ENCODE data around the gene TAS2R60. TPM values are rescaled to one million over a fixed set of nuclear protein-coding genes. Genes with fewer than 3 reads are reported as not detected.

Gene TAS2R60
- total and polyA plus RNA-seq, 12 donors = 0.42 TPM; not detected in 11

DNA sequence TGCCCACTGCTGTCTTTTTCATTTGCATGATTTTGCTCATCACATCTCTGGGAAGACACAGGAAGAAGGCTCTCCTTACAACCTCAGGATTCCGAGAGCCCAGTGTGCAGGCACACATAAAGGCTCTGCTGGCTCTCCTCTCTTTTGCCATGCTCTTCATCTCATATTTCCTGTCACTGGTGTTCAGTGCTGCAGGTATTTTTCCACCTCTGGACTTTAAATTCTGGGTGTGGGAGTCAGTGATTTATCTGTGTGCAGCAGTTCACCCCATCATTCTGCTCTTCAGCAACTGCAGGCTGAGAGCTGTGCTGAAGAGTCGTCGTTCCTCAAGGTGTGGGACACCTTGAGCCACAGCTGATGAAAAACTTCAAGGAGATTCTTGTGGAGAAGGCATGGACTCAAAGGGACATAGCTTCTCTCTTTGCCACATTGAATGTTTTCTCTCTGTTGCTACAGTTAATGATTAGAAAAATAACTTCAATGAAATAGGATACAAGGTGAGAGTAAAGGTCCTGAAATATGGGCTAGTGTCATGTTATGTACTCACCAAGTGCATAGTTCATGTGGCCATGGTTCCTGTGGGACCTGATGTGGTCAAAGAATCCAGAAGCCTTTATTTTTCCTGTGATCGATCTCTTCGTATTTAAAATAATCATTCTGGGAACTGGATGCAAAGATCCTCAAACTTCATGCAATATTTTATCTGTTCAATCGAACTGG, 970 bp downstream of the TAS2R60 start:
- no peak overlapping the region for H3K4me3 ChIP-seq
- no peaks in the 10 kb centered on the region for H3K9me3 ChIP-seq (replicated peaks in 1 of 3)
- H3K27me3 ChIP-seq = peaks cover 15% of the 10 kb centered on the region
- H3K36me3 ChIP-seq (replicated peaks in 1 of 2) = no peaks in the 10 kb centered on the region
- 83 to 90% (median 84%) methylated on average over 4 to 6 of the region's 6 CpGs for WGBS, 4 donors
- TF ChIP-seq, protein P1, sequence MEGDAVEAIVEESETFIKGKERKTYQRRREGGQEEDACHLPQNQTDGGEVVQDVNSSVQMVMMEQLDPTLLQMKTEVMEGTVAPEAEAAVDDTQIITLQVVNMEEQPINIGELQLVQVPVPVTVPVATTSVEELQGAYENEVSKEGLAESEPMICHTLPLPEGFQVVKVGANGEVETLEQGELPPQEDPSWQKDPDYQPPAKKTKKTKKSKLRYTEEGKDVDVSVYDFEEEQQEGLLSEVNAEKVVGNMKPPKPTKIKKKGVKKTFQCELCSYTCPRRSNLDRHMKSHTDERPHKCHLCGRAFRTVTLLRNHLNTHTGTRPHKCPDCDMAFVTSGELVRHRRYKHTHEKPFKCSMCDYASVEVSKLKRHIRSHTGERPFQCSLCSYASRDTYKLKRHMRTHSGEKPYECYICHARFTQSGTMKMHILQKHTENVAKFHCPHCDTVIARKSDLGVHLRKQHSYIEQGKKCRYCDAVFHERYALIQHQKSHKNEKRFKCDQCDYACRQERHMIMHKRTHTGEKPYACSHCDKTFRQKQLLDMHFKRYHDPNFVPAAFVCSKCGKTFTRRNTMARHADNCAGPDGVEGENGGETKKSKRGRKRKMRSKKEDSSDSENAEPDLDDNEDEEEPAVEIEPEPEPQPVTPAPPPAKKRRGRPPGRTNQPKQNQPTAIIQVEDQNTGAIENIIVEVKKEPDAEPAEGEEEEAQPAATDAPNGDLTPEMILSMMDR (IDR thresholded peaks at IDR 0.05) = no peak
- no peak for TF ChIP-seq POLR2A (IDR thresholded peaks at IDR 0.05)
- no peaks in the 10 kb centered on the region for H3K4me1 ChIP-seq (replicated peaks in 1 of 2)
- DNase-seq = no peak
- intact Hi-C loops (cut with DNase I) = no loop called here
- no peak overlapping the region for H3K27ac ChIP-seq

DNA sequence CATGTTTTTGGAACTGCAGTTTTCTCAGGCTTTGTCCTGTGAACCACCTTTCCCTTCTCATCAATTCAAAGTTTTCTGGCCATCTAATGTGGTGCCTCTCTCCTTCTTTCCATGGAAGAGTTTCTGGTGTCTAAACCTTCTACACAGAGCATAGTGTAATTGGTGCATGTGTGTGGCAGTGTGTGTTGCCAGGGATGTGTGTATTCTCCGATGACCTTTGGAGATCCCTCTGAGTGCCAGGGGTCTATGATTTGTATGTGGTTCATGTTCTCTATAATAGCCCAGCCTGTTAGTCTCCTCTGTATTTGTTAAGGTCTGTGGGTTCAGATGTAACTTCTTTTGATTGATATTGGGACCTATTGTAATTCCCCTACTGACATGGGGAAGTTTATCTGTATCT, 1.5 kb downstream of the TAS2R60 start:
- no peaks in the 10 kb centered on the region for H3K4me1 ChIP-seq (replicated peaks in 1 of 2)
- no peak overlapping the region for H3K27ac ChIP-seq
- H3K4me3 ChIP-seq = no peak overlapping the region
- no peak for TF ChIP-seq POLR2A (IDR thresholded peaks at IDR 0.05)
- TF ChIP-seq, protein P1 (IDR thresholded peaks at IDR 0.05) = no peak
- 79 to 94% (median 87%) methylated on average over 1 of the region's 1 CpG for WGBS, 4 donors
- H3K36me3 ChIP-seq (replicated peaks in 1 of 2) = no peaks in the 10 kb centered on the region
- intact Hi-C loops (cut with DNase I) = no loop called here
- peaks cover 15% of the 10 kb centered on the region for H3K27me3 ChIP-seq
- no peak for DNase-seq
- H3K9me3 ChIP-seq (replicated peaks in 1 of 3) = no peaks in the 10 kb centered on the region

DNA sequence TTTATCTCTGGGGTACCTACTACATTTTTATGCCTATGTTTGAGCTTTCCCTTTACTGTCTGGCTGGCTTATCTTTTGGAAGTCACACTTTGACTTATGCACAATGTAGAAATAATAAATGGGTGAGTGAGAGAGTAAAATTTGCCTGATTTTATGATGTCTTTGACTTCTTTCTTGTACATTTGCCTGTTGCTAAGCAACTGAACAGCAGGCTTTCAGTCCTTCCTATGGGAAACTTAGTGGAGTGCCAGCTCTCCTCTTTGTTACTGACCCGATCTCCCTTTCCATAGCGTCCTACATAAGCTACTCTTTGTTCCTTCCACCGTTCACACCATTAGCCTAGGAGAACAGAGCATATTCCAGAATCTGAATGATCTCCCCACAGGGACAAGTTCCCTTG, 4.2 kb downstream of the TAS2R60 start:
- Histone ChIP-seq H3K4me3 (no peak overlapping the region), H3K36me3 (replicated peaks in 1 of 2) (no peaks in the 10 kb centered on the region), H3K27ac (no peak overlapping the region), H3K9me3 (replicated peaks in 1 of 3) (no peaks in the 10 kb centered on the region), H3K4me1 (replicated peaks in 1 of 2) (no peaks in the 10 kb centered on the region), H3K27me3 (peaks cover 15% of the 10 kb centered on the region)
- TF ChIP-seq, protein P1 (IDR thresholded peaks at IDR 0.05) = no peak
- TF ChIP-seq POLR2A (IDR thresholded peaks at IDR 0.05) = no peak
- intact Hi-C loops (cut with DNase I) = no loop called here
- no peak for DNase-seq
- 50 to 76% (median 65%) methylated on average over 3 of the region's 3 CpGs for WGBS, 4 donors

DNA sequence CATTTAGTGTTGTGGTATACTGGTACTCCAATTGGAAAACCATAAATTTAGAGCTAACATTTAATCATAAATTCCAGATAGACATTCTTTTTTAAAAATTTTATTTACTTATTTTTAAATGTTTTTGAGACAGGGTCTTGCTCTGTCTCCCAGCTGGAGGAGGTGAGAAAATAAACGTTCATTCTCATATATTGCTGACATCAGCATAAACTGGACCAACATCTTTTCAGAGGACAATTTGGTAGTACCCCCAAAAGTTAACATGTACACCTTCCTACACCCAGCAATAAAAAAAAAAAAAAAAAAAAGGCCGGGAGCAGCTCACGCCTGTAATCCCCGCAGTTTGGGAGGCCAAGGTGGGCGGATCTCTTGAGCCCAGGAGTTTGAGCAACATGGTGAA, 5.2 kb downstream of the TAS2R60 start:
- no peak for DNase-seq
- TF ChIP-seq POLR2A (IDR thresholded peaks at IDR 0.05) = no peak
- TF ChIP-seq, protein P1 (IDR thresholded peaks at IDR 0.05) = no peak
- Histone ChIP-seq H3K4me3 (no peak overlapping the region), H3K36me3 (replicated peaks in 1 of 2) (no peaks in the 10 kb centered on the region), H3K9me3 (replicated peaks in 1 of 3) (no peaks in the 10 kb centered on the region), H3K27ac (no peak overlapping the region), H3K4me1 (replicated peaks in 1 of 2) (no peaks in the 10 kb centered on the region), H3K27me3 (peaks cover 15% of the 10 kb centered on the region)
- intact Hi-C loops (cut with DNase I) = no loop called here
- 84 to 88% (median 86%) methylated on average over 5 of the region's 5 CpGs for WGBS, 4 donors
